Tibial artery (tissue), 4 donors: ENCODE results near the gene CFAP221.

Source experiments
- DNase-seq, 2 donors: peaks; one replicate each; pipeline ENCODE4 v3.0.0-alpha.2; 2019
- H3K27ac ChIP-seq, 2 donors: fragments of 200-600 bp; sonication (generic) in 1 of 2; 1 replicate in 1 of 2; 2 replicates in 1 of 2; pipeline ENCODE4 v1.5.1; 2018 to 2019; ENCODE audit warnings: mild to moderate bottlenecking in 1 of 2
- H3K27me3 ChIP-seq, 2 donors: fragments of 200-600 bp; sonication (generic) in 1 of 2; one replicate each; pipeline versions ENCODE4 v1.5.1 to v1.6.0; 2016 to 2019
- H3K36me3 ChIP-seq, 3 donors: fragments of 200-600 bp; sonication (generic) in 2 of 3; one replicate each; pipeline ENCODE4 v1.5.1; 2016 to 2019; ENCODE audit warnings: mild to moderate bottlenecking in 2 of 3
- H3K4me1 ChIP-seq, 4 donors: fragments of 200-600 bp; sonication (generic) in 2 of 4; 1 replicate in 3 of 4; 2 replicates in 1 of 4; pipeline ENCODE4 v1.5.1; 2016 to 2019
- H3K4me3 ChIP-seq, 2 donors: fragments of 200-600 bp; sonication (generic) in 1 of 2; 1 replicate in 1 of 2; 2 replicates in 1 of 2; pipeline ENCODE4 v1.5.1; 2018 to 2019; ENCODE audit warnings: mild to moderate bottlenecking in 2 of 2
- H3K9me3 ChIP-seq, 3 donors: fragments of 200-600 bp; sonication (generic) in 1 of 3; one replicate each; pipeline ENCODE4 v1.5.1; 2016 to 2019
- intact Hi-C: fragments of 100-400 bp; cut with DNase I; formaldehyde crosslinking; loops from one replicate; pipeline ENCODE4 v1.15.0; 2023; ENCODE audit warnings: low total_unique reads
- TF ChIP-seq, protein P1 (sequence below), 2 experiments: fragments of 200-600 bp in 1 of 2; fragments of 450-650 bp in 1 of 2; IDR thresholded peaks; one replicate each; pipeline ENCODE4 v1.5.1; 2017 to 2019; ENCODE audit warnings: antibody characterized with exemption in 2 of 2, mild to moderate bottlenecking in 1 of 2, moderate library complexity in 1 of 2

Gene CFAP221

GRCh38 chr2:119694470-119694844, 150.2 kb downstream of the CFAP221 start:
- TF ChIP-seq, protein P1, sequence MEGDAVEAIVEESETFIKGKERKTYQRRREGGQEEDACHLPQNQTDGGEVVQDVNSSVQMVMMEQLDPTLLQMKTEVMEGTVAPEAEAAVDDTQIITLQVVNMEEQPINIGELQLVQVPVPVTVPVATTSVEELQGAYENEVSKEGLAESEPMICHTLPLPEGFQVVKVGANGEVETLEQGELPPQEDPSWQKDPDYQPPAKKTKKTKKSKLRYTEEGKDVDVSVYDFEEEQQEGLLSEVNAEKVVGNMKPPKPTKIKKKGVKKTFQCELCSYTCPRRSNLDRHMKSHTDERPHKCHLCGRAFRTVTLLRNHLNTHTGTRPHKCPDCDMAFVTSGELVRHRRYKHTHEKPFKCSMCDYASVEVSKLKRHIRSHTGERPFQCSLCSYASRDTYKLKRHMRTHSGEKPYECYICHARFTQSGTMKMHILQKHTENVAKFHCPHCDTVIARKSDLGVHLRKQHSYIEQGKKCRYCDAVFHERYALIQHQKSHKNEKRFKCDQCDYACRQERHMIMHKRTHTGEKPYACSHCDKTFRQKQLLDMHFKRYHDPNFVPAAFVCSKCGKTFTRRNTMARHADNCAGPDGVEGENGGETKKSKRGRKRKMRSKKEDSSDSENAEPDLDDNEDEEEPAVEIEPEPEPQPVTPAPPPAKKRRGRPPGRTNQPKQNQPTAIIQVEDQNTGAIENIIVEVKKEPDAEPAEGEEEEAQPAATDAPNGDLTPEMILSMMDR (IDR thresholded peaks at IDR 0.05): no peak
- no peaks in the 10 kb centered on the region for H3K9me3 ChIP-seq
- H3K27me3 ChIP-seq: peaks cover 0 to 6% of the 10 kb centered on the region in 2 donors
- intact Hi-C loops: no loop called here
- H3K4me3 ChIP-seq: no peak overlapping the region
- no peak overlapping the region for H3K27ac ChIP-seq
- no peak for DNase-seq
- H3K36me3 ChIP-seq: peaks cover 0 to 6% (median 0%) of the 10 kb centered on the region in 3 donors
- peaks cover 0 to 6% (median 0%) of the 10 kb centered on the region in 4 donors for H3K4me1 ChIP-seq

DNA sequence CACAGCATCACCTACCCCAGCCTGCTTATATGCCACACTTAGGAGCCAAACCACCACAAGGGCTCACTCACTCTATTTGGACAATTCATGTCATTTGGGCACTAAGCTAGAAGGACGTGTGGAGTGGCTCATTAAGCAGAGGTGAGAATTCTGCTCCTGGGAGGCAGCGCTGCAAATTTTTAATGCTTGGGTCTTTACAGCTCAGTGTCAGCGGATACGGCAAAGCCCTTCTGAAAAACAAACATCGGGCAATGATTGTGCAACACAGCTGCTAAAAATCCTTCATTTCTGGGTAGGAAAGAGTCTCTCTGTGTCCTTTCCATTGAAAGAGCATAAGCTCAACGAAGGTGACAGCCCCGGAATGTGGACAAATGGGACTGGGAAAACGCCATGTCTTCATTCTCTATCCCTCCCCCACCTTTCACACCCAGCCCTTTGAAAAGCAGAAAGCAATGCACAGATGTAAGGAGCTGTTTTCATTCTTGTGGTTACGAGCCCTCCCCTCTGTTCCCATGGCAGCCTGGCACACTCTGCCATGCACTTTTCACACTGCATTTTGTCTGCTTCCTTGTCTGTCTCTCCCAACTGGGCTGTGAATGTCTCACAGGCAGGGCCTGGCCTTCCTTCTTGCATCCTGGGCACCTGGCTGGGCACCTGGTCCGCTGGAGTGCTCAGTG, 150.7 kb downstream of the CFAP221 start:
- Histone ChIP-seq H3K27me3 (peaks cover 0 to 6% of the 10 kb centered on the region in 2 donors), H3K4me1 (peaks cover 0 to 6% (median 0%) of the 10 kb centered on the region in 4 donors), H3K9me3 (no peaks in the 10 kb centered on the region), H3K4me3 (no peak overlapping the region), H3K27ac (no peak overlapping the region), H3K36me3 (peaks cover 0 to under 1% (median 0%) of the 10 kb centered on the region in 3 donors)
- TF ChIP-seq, protein P1 (IDR thresholded peaks at IDR 0.05): no peak
- no peak for DNase-seq
- intact Hi-C loops: no loop called here

DNA sequence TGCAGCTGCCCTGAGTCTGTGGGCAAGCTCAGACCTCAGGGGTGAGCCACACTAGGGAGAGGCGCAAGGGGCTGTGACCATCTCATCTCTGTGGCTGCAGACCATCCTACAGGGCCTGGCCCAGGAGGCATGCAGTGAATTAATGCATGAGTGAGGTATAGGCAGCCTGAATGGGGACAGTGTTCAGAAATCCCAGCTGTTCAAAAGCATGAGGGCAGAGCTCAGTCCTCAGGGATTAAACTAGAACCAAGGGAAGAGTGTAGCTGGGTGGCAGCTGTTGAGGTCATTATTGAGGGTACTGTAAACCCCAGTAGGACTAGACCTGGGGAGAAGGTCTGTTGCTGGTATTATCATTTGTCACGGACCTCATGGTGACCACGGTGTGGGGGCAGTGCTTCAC, 151.8 kb downstream of the CFAP221 start:
- H3K9me3 ChIP-seq: no peaks in the 10 kb centered on the region
- intact Hi-C loops: no loop called here
- TF ChIP-seq, protein P1 (IDR thresholded peaks at IDR 0.05): no peak
- peaks cover 0 to 6% (median 0%) of the 10 kb centered on the region in 4 donors for H3K4me1 ChIP-seq
- no peak for DNase-seq
- H3K36me3 ChIP-seq: no peaks in the 10 kb centered on the region
- H3K27ac ChIP-seq: no peak overlapping the region
- no peak overlapping the region for H3K4me3 ChIP-seq
- H3K27me3 ChIP-seq: peaks cover 0 to 6% of the 10 kb centered on the region in 2 donors

DNA sequence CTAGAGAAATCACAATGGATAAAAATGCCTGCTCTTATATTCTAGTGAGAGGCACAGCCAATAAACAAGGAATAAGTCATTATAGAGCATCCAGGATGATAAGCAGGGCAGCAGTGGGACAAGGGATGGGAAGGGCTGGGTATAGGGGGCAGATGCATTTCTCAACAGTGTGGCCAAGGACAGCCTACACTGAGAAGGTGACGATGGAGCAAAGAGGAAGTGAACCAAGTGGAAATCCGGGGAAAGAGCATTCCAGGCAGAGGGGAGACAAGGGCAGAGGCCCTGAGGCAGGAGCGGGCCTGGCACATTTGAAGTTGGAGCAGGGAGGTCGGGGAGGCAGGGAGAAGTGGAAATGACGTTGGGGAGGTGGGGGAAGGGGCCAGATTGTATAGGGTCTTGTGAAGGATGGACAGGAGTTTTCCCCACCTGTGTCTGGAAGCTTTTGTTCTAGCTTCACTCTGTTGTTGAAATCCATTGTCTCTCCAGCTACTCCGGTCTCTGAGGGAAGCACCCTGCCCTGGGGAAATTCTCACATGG, 152.3 kb downstream of the CFAP221 start:
- H3K27ac ChIP-seq: no peak overlapping the region
- no peaks in the 10 kb centered on the region for H3K36me3 ChIP-seq
- peaks cover 0 to 6% (median 0%) of the 10 kb centered on the region in 4 donors for H3K4me1 ChIP-seq
- intact Hi-C loops: no loop called here
- no peaks in the 10 kb centered on the region for H3K9me3 ChIP-seq
- no peak for DNase-seq
- H3K27me3 ChIP-seq: peaks cover 0 to 6% of the 10 kb centered on the region in 2 donors
- TF ChIP-seq, protein P1 (IDR thresholded peaks at IDR 0.05): no peak
- H3K4me3 ChIP-seq: no peak overlapping the region

DNA sequence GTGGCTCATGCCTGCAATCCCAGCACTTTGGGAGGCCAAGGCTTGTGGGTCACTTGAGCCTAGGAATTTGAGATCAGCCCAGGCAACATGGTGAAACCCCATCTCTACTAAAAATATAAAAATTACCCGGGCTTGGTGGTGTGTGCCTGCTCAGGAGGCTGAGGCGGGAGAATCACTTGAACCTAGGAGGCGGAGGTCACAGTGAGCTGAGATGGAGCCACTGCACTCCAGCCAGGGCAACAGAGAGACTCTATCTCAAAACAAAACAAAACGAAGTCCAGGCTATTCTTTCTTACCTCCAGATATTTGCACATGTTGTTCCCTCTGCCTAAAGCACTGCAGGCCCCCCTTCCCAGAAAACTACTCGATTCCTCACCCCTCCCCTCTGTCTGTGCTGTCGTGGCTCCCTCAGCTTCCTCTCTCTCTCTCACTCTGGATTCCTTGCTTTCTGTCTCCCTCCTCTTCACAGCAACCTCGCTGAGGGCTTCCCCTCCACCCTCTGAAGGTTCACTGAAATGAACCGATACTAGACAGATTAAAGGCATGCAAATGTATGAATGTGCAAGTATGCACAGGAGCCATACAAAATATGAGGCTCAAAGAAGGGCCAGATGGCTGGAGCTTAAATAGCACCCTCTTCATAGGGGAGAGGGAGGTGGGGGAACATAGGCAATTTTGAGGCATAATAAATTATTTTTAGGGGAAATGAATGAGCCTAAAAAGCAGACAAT, 153.2 kb downstream of the CFAP221 start:
- Histone ChIP-seq H3K9me3 (no peaks in the 10 kb centered on the region), H3K4me1 (peaks cover 0 to 14% (median 2%) of the 10 kb centered on the region in 4 donors), H3K27me3 (peaks cover 0 to 6% of the 10 kb centered on the region in 2 donors), H3K36me3 (no peaks in the 10 kb centered on the region), H3K27ac (no peak overlapping the region), H3K4me3 (no peak overlapping the region)
- intact Hi-C loops: no loop called here
- TF ChIP-seq, protein P1 (IDR thresholded peaks at IDR 0.05): no peak
- no peak for DNase-seq
